Measurements from ENCODE around the gene TMED7. TPM values are rescaled to one million over a fixed set of nuclear protein-coding genes. Genes with fewer than 3 reads are reported as not detected.

TMED7 gene
- total and polyA plus RNA-seq, 2 of the 13 experiments (the other 11 are each of a cell fraction or from before 2014, with no cell fraction given), result 58.0 to 113 TPM

DNA sequence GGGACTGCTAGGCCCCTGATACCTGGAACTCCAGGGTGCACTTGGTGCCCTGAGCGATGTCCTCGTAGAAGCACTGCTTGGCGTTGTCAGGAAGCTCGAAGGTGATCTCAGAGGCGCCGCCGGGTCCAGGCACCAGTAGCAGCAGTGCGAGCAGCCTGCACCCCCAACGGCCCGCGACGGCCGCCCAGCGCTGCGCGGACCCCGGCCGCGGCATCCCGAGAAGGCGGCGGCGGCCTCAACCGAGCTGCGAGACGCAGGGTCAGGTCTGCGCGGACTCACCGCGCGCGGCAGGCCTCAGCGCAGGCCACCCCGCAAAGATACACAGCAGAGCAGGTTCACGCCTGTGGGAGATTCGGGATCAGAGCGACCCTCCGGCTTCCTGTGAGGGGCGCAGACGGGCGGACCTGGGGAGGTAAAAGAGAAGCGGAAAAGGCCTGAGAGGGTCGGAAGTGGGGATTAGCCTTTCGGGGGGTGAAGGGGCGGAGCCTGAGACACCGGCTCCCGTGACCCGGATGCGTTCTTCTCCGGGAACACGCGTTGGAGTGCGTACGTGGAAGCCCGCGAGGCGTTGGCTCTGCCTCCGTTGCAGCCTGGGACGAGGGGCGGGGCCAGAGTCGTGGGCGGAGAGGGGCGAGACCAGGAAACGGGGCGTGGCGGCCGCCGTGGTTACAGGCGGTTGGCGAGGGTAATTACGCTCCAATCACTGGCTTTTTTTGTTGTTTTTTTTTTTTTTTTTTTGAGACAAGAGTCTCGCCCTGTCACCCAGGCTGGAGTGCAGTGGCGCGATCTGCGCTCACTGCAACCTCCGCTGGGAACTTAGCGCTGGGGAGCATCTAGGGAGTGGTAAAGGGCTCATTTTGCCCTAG lies at the start of gene TMED7 (continued):
- TF ChIP-seq, protein P1, sequence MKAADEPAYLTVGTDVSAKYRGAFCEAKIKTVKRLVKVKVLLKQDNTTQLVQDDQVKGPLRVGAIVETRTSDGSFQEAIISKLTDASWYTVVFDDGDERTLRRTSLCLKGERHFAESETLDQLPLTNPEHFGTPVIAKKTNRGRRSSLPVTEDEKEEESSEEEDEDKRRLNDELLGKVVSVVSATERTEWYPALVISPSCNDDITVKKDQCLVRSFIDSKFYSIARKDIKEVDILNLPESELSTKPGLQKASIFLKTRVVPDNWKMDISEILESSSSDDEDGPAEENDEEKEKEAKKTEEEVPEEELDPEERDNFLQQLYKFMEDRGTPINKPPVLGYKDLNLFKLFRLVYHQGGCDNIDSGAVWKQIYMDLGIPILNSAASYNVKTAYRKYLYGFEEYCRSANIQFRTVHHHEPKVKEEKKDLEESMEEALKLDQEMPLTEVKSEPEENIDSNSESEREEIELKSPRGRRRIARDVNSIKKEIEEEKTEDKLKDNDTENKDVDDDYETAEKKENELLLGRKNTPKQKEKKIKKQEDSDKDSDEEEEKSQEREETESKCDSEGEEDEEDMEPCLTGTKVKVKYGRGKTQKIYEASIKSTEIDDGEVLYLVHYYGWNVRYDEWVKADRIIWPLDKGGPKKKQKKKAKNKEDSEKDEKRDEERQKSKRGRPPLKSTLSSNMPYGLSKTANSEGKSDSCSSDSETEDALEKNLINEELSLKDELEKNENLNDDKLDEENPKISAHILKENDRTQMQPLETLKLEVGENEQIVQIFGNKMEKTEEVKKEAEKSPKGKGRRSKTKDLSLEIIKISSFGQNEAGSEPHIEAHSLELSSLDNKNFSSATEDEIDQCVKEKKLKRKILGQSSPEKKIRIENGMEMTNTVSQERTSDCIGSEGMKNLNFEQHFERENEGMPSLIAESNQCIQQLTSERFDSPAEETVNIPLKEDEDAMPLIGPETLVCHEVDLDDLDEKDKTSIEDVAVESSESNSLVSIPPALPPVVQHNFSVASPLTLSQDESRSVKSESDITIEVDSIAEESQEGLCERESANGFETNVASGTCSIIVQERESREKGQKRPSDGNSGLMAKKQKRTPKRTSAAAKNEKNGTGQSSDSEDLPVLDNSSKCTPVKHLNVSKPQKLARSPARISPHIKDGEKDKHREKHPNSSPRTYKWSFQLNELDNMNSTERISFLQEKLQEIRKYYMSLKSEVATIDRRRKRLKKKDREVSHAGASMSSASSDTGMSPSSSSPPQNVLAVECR (CRISPR knock-in tag; IDR thresholded peaks at IDR 0.05; ENCODE audit: borderline replicate concordance), result peak; percentile 92; the same call in 1 of the 2 replicates
- TF ChIP-seq ZNF138 (CRISPR knock-in tag; IDR thresholded peaks at IDR 0.05; ENCODE audit: low read depth) (peak; percentile 66; the same call in 1 of the 2 replicates), ZNF292 (CRISPR knock-in tag; IDR thresholded peaks at IDR 0.05; ENCODE audit: borderline replicate concordance, low read depth) (peak; percentile 56), ZSCAN20 (CRISPR knock-in tag; IDR thresholded peaks at IDR 0.05; ENCODE audit: borderline replicate concordance) (peak; percentile 62; the same call in 1 of the 2 replicates), PHF20 (CRISPR knock-in tag; IDR thresholded peaks at IDR 0.05) (peak; percentile 88), CCAR2 (optimal IDR thresholded peaks at IDR 0.05; ENCODE audit: low read depth, low read length) (no peak), ZNF124 (CRISPR knock-in tag; IDR thresholded peaks at IDR 0.05) (peak; percentile 75; the same call in 1 of the 2 replicates), ZNF598 (CRISPR knock-in tag; IDR thresholded peaks at IDR 0.05; ENCODE audit: borderline replicate concordance) (peak; percentile 72), ZZZ3 (CRISPR knock-in tag; IDR thresholded peaks at IDR 0.05; ENCODE audit: borderline replicate concordance) (no peak; the same call in 1 of the 2 replicates), SP4 (CRISPR knock-in tag; IDR thresholded peaks at IDR 0.05) (peak; percentile 87), SALL1 (CRISPR knock-in tag; IDR thresholded peaks at IDR 0.05) (peak; percentile 86), ZSCAN12 (CRISPR knock-in tag; IDR thresholded peaks at IDR 0.05) (no peak), ETV6 (CRISPR knock-in tag; conservative IDR thresholded peaks at IDR 0.05) (no peak; the same call in 1 of the 2 replicates)
- TF ChIP-seq, protein P2, sequence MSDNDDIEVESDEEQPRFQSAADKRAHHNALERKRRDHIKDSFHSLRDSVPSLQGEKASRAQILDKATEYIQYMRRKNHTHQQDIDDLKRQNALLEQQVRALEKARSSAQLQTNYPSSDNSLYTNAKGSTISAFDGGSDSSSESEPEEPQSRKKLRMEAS (IDR thresholded peaks at IDR 0.05), result peak; percentile 93
- TF ChIP-seq, protein P3, sequence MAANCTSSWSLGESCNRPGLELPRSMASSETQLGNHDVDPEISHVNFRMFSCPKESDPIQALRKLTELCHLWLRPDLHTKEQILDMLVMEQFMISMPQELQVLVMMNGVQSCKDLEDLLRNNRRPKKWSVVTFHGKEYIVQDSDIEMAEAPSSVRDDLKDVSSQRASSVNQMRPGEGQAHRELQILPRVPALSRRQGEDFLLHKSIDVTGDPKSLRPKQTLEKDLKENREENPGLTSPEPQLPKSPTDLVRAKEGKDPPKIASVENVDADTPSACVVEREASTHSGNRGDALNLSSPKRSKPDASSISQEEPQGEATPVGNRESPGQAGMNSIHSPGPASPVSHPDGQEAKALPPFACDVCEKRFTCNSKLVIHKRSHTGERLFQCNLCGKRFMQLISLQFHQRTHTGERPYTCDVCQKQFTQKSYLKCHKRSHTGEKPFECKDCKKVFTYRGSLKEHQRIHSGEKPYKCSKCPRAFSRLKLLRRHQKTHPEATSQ (CRISPR knock-in tag; IDR thresholded peaks at IDR 0.05; ENCODE audit: borderline replicate concordance), result peak; percentile 77; the same call in 1 of the 2 replicates
- TF ChIP-seq, protein P4, sequence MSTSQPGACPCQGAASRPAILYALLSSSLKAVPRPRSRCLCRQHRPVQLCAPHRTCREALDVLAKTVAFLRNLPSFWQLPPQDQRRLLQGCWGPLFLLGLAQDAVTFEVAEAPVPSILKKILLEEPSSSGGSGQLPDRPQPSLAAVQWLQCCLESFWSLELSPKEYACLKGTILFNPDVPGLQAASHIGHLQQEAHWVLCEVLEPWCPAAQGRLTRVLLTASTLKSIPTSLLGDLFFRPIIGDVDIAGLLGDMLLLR (CRISPR knock-in tag; IDR thresholded peaks at IDR 0.05), result peak; percentile 73; the same call in 1 of the 2 replicates
- TF ChIP-seq, protein P5, sequence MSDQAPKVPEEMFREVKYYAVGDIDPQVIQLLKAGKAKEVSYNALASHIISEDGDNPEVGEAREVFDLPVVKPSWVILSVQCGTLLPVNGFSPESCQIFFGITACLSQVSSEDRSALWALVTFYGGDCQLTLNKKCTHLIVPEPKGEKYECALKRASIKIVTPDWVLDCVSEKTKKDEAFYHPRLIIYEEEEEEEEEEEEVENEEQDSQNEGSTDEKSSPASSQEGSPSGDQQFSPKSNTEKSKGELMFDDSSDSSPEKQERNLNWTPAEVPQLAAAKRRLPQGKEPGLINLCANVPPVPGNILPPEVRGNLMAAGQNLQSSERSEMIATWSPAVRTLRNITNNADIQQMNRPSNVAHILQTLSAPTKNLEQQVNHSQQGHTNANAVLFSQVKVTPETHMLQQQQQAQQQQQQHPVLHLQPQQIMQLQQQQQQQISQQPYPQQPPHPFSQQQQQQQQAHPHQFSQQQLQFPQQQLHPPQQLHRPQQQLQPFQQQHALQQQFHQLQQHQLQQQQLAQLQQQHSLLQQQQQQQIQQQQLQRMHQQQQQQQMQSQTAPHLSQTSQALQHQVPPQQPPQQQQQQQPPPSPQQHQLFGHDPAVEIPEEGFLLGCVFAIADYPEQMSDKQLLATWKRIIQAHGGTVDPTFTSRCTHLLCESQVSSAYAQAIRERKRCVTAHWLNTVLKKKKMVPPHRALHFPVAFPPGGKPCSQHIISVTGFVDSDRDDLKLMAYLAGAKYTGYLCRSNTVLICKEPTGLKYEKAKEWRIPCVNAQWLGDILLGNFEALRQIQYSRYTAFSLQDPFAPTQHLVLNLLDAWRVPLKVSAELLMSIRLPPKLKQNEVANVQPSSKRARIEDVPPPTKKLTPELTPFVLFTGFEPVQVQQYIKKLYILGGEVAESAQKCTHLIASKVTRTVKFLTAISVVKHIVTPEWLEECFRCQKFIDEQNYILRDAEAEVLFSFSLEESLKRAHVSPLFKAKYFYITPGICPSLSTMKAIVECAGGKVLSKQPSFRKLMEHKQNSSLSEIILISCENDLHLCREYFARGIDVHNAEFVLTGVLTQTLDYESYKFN (CRISPR knock-in tag; conservative IDR thresholded peaks at IDR 0.05), result peak; percentile 4; the same call in 1 of the 2 replicates

Measured in HepG2 (cell line).